ENCODE data around the gene ASXL3. TPM values are rescaled to one million over a fixed set of nuclear protein-coding genes. Genes with fewer than 3 reads are reported as not detected.

ASXL3 gene
- total and polyA plus RNA-seq, 4 donors = 0.19 to 1.3 (median 0.39) TPM

- Histone ChIP-seq H3K27me3 (ENCODE audit: control insufficient read depth in 4 of 4, insufficient read depth in 4 of 4, low read length in 3 of 4) (no peaks in the 10 kb centered on the region), H3K4me1 (ENCODE audit: control insufficient read depth in 4 of 4, insufficient read depth in 4 of 4, low read length in 3 of 4) (peaks cover 0 to 14% (median 9%) of the 10 kb centered on the region in 4 donors), H3K9ac (ENCODE audit: low read depth in 1 of 2, low read length in 2 of 2) (no peak overlapping the region), H3K4me3 (ENCODE audit: low read depth in 1 of 3, low read length in 3 of 3) (no peak overlapping the region), H3K9me3 (ENCODE audit: control insufficient read depth in 4 of 4, low read length in 3 of 4) (no peaks in the 10 kb centered on the region), H3K36me3 (ENCODE audit: control insufficient read depth in 4 of 4, insufficient read depth in 3 of 4, low read depth in 1 of 4, low read length in 3 of 4) (no peaks in the 10 kb centered on the region), H3K27ac (ENCODE audit: low read depth in 1 of 2, low read length in 2 of 2) (no peak overlapping the region)
- 95% methylated on average over 2 of the region's 2 CpGs for WGBS
- no peak for TF ChIP-seq GABPA (IDR thresholded peaks at IDR 0.05 in 1 of 2, conservative IDR thresholded peaks at IDR 0.05 in 1 of 2)
- no peak for TF ChIP-seq MAX (IDR thresholded peaks at IDR 0.05)
- no peak for TF ChIP-seq SP1 (IDR thresholded peaks at IDR 0.05)
- TF ChIP-seq REST (IDR thresholded peaks at IDR 0.05) = no peak
- TF ChIP-seq HNF4G (IDR thresholded peaks at IDR 0.05) = no peak
- TF ChIP-seq FOXA1 (IDR thresholded peaks at IDR 0.05) = no peak
- DNase-seq (ENCODE audit: low spot score) = no peak
Observed at GRCh38 chr18:33666915-33667314, 88.9 kb downstream of the ASXL3 start.

GRCh38 chr18:33669589-33669988, 91.6 kb downstream of the ASXL3 start:
- Histone ChIP-seq H3K27me3 (ENCODE audit: control insufficient read depth in 4 of 4, insufficient read depth in 4 of 4, low read length in 3 of 4) (no peaks in the 10 kb centered on the region), H3K4me1 (ENCODE audit: control insufficient read depth in 4 of 4, insufficient read depth in 4 of 4, low read length in 3 of 4) (peaks cover 0 to 12% (median 8%) of the 10 kb centered on the region in 4 donors), H3K9me3 (ENCODE audit: control insufficient read depth in 4 of 4, low read length in 3 of 4) (no peaks in the 10 kb centered on the region), H3K4me3 (ENCODE audit: low read depth in 1 of 3, low read length in 3 of 3) (no peak overlapping the region), H3K9ac (ENCODE audit: low read depth in 1 of 2, low read length in 2 of 2) (no peak overlapping the region), H3K36me3 (ENCODE audit: control insufficient read depth in 4 of 4, insufficient read depth in 3 of 4, low read depth in 1 of 4, low read length in 3 of 4) (no peaks in the 10 kb centered on the region), H3K27ac (ENCODE audit: low read depth in 1 of 2, low read length in 2 of 2) (no peak overlapping the region)
- DNase-seq (ENCODE audit: low spot score) = no peak
- TF ChIP-seq JUND (IDR thresholded peaks at IDR 0.05) = no peak
- TF ChIP-seq REST (IDR thresholded peaks at IDR 0.05) = no peak
- TF ChIP-seq HNF4A (conservative IDR thresholded peaks at IDR 0.05) = no peak
- TF ChIP-seq EGR1 (IDR thresholded peaks at IDR 0.05; ENCODE audit: low read depth in 2 of 2) = no peak
- TF ChIP-seq RAD21 (IDR thresholded peaks at IDR 0.05) = no peak
- no peak for TF ChIP-seq SP1 (IDR thresholded peaks at IDR 0.05)
- TF ChIP-seq HNF4G (IDR thresholded peaks at IDR 0.05) = no peak
- TF ChIP-seq CTCF (IDR thresholded peaks at IDR 0.05; ENCODE audit: low read depth, low read length, missing input control) = no peak
- TF ChIP-seq GABPA (IDR thresholded peaks at IDR 0.05 in 1 of 2, conservative IDR thresholded peaks at IDR 0.05 in 1 of 2) = no peak
- TF ChIP-seq, protein P1, sequence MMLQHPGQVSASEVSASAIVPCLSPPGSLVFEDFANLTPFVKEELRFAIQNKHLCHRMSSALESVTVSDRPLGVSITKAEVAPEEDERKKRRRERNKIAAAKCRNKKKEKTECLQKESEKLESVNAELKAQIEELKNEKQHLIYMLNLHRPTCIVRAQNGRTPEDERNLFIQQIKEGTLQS (IDR thresholded peaks at IDR 0.05) = no peak
- TF ChIP-seq FOXA1 (IDR thresholded peaks at IDR 0.05) = no peak
- TF ChIP-seq NR2F2 (IDR thresholded peaks at IDR 0.05) = no peak
- TF ChIP-seq ZBTB33 (IDR thresholded peaks at IDR 0.05) = no peak
- no peak for TF ChIP-seq TAF1 (conservative IDR thresholded peaks at IDR 0.05)
- no peak for TF ChIP-seq RXRA (IDR thresholded peaks at IDR 0.05)
- no peak for TF ChIP-seq MAX (IDR thresholded peaks at IDR 0.05)
- no peak for TF ChIP-seq FOXA2 (IDR thresholded peaks at IDR 0.05)
- no peak for TF ChIP-seq YY1 (IDR thresholded peaks at IDR 0.05)
- 76% methylated on average over 5 of the region's 5 CpGs for WGBS

All from liver (tissue), 9 donors.